HG03432 (cell line): Measurements from ENCODE around the gene ATP8B3.
"Not testable (repeated sequence)": the region's sequence is repeated elsewhere in the genome, so short reads cannot be mapped to it uniquely, and the experiment has no call there.

Experiments used
- ATAC-seq: cut with Tn5 transposase; IDR thresholded peaks from one replicate; pipeline ENCODE4 v1.9.1; 2021; ENCODE audit warnings: mild to moderate bottlenecking, moderate library complexity; ENCODE audit not compliant: unreplicated experiment

The ATP8B3 gene

DNA sequence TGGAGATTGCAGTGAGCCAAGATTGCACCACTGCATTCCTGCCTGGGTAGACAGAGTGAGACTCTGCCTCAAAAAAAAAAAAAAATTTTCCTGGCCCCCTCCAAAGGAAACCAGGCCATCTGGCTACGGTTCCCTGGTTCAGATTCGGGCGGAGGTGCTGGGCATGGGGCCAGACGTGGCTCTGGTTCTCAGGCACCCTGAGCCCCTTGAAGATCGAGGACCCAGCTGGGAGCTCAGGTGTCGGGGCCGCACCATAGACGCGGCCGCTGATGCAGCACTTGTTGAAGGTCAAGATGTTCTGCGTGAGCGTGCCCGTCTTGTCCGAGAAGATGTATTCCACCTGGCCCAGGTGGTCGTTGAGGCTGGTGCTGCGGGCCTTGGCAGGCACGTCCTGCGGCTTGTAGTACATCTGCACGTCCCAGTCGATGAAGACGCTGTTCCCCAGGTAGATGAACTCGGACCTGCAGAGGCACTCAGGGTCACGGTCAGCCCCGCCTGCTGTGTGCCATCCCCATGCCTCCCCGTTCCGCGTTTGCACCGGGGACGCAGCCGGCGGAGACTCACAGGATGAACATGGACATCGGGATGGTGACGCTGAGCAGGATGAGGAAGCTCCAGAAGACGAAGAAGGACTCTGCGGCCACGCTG, 12.3 kb downstream of the ATP8B3 start:
- no peak for ATAC-seq

DNA sequence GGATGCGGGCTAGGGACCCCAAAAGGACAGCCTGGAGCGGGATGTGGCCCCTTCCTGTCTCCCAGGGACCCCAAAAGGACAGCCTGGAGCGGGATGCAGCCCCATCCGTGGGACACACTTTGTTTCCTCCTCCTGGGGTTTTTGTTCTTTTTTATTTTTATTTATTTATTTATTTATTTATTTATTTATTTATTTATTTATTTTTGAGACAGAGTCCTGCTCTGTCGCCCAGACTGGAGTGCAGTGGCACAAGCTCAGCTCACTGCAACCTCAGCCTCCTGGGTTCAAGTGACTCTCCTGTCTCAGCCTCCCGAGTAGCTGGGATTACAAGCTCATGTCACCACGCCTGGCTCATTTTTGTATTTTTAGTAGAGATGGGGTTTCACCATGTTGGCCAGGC, 14.8 kb downstream of the ATP8B3 start:
- ATAC-seq = not testable (repeated sequence)

DNA sequence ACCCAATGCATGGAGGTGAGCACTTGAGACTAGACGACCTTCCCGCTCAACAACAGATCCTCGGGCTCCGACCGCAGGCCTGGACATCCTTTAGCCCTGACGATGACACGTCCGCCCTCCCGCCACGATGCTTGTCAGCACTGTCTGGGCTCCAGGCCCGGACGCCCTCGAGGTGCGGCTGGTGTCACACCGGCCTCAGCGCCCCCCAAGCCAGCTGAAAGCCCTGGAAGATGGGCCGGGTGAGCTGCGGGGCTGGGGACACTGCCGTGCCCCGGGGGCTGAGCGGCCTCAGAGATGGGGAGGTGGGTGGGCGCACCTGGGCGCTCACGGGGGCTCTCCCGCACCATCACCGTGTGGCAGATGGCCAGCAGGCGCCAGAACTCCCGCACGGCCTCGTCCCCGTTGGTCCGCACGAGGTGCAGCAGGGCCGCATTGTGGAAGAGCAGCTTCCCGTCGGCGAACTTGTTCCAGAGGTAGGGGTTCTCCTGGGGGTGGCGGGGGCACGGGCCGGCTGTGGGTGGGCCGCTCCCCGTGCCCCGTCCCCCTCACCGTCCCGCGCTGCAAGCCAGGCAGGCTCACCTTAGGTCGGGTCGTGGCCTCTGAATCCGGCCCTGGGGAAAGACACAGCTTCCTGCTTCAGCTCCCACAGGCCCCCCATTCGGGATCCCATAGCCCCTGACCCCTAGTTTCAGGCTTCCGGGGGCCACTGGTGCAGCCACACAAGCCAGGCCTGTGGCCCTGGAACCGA, 15.5 kb downstream of the ATP8B3 start:
- ATAC-seq = no peak

DNA sequence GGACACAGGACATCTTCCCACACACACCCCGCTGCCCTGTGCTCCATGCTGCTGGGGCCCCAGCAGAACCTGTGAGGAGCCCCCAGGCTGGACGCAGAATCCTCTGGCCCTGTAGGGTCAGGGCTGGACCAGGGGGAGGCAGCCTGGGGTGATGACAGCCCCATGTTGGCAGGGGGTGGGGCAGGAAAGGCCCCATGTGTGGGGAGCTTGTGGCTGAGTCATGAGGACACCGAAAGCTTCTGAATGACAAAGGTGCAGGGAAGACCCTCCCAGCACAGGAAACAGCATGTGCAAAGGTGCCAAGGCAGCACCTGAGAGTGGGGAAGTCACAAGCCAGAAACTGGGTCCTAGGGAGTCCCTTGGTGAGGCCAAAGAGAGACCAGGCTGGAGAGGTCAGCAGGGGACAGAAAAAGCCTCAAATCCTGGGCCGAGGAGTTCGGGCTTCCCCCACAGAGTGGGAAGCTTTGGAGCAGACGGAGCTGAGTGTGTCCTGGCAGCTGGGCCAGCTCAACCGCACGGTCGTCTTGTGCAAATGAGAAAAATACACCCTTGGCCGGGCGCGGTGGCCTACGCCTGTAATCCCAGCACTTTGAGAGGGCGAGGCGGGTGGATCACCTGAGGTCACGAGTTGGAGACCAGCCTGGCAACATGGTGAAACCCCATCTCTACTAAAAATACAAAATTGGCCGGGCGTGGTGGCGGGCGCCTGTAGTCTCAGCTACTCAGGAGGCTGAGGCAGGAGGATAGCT, 17.5 kb downstream of the ATP8B3 start:
- ATAC-seq = no peak

DNA sequence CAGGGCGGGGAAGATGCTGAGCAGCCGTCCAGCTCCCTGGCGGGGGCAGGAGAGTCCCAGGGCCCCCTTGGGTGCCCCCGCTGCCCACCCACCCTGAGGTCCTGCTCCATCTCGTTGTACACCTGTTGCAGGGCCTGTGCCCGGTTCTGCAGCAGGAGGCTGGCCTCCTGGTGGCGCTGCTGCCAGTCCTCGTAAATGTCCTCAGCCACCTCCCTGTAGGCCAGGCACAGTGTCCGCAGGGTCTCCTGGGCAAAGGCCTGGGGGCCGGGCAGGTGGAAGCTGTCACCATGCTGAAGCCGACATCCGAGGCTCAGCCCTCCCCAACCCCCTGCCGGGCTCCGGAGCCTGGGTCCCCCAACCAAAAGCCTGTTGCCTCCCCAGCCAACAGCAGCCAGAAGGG, 20.2 kb downstream of the ATP8B3 start:
- ATAC-seq = no peak

DNA sequence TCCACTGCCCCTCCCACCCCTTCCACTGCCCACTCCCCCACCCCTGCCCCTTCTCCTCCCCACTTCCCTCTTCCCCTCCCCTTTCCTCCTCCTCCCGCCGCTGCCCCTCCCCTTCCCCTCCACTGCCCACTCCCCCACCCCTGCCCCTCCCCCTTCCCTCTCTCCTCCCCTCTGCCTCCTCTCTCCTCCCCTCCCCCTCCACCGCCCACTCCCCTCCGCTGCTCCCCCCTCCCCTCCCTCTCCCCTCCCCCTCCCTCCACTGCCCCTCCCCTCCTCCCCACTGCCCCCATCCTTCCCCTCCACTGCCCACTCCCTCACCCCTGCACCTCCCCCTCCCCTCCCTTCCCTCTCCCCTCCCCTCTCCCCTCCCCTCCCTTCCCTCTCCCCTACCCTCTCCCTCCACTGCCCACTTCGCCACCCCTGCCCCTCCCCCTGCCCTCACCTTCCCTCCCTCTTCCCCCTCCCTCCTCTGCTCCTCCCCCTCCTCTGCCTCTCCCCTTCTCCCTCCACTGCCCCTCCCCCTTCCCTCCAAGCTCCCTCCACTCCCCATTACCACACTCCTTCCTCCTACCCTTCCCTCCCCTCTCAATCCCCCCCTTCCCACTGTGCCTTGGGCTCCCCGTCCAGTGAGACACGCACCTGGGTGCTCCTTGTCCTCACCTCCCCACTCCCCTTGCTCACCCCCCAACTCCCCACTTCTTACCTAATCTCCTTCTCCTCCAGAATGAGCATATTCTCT, 21.9 kb downstream of the ATP8B3 start:
- ATAC-seq = no peak

DNA sequence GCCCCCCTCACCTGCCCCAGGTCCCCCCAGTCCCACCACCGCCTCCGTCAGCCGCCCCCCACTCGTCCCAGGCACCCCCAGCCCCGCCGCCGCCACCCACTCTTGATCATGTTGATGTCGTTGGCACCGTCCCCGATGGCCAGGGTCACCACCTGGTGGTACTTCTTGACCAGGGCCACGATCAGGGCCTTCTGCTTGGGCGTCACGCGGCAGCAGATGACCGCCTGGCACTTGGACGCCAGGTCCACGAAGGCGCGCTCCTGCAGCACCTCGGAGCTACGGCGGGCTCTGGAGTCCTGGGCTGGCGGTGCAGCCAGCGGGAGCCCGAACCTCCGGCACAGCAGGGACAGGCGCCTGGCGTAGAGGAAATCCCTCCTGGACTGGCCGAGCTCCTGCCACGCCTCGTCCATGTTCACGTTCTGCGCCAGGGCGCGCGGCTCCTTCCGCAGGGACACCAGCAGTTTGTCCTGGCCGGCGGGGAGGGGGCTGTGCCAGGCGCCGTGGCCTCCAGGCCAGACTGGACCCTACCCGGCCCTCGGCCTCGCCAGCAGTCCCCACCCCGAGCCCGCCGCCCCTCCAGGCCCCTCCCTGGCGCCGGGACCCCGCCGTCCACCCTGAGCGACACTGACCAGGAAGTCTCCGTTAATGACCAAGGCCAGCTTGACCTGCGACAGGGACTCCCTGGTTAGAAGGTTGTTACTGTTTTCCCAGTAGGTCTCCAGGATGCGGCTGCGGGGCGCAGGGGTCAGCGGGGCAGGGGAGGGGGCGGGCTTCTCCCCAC, 22.6 kb downstream of the ATP8B3 start:
- ATAC-seq = no peak

DNA sequence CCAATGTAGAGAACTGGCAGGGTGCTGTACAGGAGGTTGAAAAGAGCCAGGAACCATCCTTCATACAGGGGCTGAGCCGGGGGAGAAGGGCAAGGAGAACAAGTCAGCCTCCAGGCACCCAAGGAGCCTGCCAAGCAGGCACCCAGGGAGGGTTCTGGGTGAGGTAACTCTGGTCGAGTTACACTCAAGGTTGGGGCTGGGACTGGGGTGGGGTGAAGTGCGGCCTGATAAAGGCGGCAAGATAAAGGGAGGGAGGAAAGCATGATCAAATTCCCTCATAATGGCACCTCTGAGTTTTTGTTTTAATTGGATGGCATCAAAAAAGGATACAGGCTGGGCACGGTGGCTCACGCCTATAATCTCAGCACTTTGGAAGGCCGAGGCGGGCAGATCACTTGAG, 25.0 kb downstream of the ATP8B3 start:
- ATAC-seq = no peak

DNA sequence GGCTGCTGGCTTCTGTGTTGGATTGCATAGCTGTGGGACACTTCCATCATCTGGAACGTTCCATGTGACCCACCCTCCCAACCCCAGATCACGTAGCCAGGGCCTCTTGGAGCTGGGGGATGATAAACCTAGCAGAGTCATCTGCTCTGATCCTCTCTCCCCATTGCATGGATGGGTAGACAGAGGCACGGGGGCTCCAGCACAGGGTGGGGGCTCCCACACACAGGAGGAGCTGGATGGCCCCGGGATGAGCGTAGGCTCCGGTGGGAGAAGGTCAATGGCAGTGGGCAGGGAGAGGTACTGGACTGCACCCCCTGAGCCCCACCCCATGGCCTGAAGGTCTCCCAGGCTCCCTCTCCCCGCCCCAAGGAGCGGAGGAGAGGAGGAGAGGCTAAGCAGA, 25.4 kb downstream of the ATP8B3 start:
- no peak for ATAC-seq

DNA sequence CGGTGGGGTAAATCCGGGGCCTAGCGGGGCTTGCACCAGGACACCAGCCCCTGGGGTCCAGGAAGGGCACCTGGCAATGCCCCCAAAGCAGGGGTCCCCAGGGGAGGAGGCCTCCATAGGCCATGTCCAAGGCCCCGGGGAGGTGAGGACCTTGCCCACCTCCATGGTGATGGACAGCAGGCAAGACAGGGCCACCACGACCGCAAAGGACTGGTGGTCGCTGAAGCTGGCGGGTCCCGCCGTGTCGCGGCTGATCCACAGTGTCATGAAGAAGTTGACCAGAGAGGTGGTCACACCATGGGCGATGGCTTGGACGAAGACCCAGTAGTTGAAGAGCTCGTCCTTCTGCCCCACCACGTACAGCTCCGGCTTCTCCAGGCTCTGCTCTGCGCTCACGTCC, 26.8 kb downstream of the ATP8B3 start:
- ATAC-seq = no peak

DNA sequence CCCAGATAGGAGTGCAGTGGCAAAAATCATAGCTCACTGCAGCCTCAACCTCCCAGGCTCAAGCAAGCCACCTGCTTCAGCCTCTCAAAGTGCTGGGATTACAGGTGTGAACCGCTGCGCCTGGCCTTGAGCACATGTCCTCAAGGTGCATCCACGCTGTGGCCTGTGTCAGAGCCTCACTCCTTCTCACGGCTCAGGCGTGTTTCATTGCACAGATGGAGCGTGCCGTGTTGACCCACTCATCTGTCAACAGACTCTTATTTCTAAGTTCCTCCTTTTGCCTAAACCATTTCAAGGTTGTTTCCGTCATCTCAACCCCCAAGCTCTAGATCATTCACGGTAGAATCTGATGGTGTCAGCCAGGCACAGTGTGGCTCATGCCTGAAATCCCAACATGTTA, 28.2 kb downstream of the ATP8B3 start:
- no peak for ATAC-seq

DNA sequence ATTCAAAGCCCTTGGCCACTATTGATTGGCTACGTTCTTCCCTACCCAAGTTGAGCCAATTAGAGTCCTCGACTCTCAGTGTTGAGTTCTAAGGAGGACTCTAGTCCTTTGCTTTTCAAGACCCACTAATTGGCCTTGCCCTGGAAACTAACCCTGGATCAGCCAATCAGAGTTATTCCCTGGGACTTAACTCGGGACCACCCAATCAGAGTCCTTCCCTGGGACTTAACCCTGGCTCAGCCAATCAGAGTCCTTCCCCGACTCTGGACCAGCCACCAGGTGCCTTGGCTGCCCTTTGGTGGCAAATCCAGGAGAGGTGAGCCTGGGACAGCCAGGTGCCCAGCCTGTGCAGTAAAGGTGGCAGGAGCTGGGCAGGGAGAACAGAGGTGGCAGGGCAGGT, 28.7 kb downstream of the ATP8B3 start:
- ATAC-seq = no peak

DNA sequence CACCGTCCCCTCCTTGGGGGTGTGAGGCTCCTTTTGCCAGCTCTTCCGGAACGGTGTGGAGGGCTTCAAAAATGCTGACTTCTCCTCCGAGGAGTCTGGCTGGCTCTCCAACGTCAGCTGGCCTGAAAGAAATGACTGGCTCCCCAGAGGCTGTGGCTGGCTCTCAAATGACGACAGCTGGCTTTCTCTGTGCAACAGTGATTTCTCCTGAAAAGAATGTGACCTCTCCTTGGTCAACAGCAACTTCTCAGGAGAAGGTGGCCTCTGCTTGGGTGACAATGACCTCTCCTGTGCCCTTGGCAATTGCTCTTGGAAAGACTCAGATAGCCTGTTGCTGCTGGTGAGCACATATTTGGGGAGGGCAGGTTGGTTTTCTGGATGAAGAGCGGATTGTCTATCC, 29.6 kb downstream of the ATP8B3 start:
- ATAC-seq = no peak

DNA sequence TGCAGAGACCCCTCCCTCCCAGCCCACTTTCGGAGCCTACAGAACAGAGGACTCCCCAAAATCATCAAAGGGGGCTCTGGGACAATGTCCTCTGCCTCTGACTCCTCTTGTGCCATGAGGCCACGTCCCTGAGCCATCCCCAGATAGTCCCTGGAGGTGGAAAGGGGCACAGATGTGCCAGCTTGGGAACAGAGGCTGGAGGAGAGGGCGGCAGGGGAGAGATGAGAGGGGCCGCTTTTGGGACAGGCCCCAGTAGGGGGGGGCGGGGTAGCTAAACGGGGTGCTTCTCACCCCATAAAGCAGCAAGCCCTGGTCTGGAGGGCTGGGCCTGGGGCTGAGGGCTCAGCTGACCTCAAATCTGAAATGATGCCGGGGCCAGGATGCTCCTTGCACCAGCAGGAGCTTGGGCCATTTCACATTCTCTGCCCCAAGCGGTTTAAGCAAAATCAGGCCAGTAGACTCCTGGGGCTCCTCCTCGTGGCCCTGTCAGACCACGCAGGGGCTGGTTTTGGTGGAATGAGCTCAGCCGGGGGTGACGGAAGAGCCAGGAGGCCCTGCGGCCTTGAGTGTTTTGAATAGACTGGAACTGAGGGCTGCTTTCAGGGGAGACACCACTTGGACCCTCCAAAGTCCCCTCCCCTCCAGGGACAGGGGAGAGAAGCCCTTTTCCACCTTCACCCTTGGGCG, 31.7 kb downstream of the ATP8B3 start:
- no peak for ATAC-seq

DNA sequence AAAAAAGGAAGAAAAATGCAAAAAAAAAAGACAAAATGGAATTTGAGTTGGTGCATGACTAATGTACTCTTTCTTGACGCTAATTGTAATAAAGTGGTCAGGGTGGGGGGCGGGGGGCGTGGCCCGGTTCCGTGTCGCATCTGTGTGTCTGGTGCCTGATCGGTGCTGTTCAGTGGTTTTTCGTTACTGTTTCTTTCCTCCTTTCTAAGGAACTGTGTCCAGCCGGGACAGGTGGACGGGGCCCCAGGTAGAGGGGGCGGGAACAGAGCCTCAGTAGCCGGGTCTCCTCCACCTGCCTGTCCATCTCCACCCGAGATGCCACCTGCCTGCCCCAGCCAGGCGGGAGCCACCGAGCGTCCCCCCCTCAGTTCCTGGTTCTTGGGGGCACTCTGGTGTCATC, 32.5 kb downstream of the ATP8B3 start:
- ATAC-seq = no peak

DNA sequence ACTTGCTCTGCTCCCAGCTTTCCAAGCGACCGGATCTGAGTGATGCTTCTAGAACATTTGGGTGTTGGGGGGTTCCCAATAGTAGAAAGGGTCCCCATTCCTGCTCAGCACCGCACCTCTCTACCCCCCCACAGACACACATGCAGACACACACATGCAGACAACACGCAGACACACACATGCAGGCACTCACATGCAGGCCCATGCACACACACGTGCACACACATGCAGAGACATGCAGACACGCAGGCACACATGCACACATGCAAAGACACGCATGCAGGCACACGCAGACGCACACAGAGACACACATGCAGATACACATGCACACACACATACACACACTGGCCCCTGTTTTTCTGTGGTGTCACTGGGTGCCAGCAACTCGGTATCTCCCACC, 34.9 kb downstream of the ATP8B3 start:
- ATAC-seq = no peak

DNA sequence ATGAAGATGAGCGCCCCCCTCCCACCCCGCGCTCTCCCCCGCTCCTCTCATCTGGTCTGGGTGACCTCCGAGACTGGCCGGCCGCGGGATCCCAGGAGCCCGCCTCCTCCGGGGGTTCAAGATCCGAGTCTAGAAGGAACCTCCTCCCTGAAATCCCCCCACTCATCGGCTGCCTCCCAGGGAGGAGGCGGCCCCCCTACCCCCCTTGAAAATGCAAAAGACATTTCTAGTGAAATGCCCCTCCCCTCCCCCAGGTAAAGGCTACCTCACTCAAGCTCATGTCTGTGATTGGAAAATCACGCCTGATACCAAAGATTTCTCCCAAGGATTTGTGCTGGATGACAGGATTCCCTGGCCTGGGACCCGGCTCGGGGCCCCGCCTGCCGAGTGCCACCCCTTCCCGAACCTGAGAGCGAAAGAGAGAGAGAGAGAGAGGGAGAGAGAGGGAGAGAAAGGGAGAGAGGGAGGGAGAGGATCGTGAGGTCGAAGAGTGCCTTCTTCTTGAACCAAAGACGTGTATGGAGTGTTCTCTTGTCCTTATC, 35.4 kb downstream of the ATP8B3 start:
- no peak for ATAC-seq

DNA sequence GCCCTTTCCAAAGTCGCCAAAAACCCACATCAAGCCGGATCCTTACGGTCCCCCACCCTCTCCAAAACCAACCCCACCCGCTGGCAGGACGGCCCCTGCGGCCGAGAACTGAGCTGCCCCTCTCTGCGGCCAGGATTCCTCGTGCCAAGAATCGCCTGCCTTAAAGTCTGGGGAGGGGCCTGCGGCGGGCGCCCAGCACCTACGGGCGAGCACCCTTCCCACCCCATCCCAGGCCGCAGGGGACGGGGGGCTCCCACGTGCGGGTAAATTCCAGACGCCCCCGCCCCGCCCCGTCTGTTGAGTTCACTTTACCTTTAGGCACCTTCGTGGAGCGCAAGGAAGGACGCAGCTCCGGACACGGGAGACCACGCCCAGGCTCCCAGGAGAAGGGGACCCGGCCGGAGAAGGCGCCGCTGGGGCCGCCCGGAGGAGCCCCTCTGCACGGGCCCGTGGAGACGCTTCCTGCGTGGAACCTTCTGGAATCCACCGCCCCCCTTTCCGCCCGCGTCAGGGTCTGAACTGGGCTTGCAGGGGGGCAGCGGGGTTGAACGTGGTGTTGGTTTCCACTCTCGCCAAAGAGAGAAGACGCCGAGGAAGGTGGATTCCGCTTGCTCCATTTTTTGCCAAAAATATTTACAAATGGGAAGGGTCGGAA, 36.0 kb downstream of the ATP8B3 start:
- no peak for ATAC-seq
